HL-60/S4 (cell line): ENCODE results near the gene MPST.
"Not testable (repeated sequence)": the region's sequence is repeated elsewhere in the genome, so short reads cannot be mapped to it uniquely, and the experiment has no call there.

Source experiments
- in situ Hi-C: fragments of 300-500 bp; cut with MboI; formaldehyde crosslinking; loops from 2 replicates; pipeline ENCODE4 v1.14.3; 2022; ENCODE audit warnings: low sequenced_read_pairs

The MPST gene

GRCh38 chr22:37019309-37020191 lies at the start of gene MPST, which contains the start of gene TST:
Gene MPST, plus strand, starts transcription at chr22:37019742. Its CDS starts 95 bp downstream, at chr22:37019837.
Gene TST, minus strand, starts transcription at chr22:37019447. Its CDS starts 715 bp downstream, at chr22:37018732.
- in situ Hi-C loops: loop anchor here (25.0 kb wide), 1 partner anchor 482 kb away; the partner anchor contains the start of gene EIF3D

DNA sequence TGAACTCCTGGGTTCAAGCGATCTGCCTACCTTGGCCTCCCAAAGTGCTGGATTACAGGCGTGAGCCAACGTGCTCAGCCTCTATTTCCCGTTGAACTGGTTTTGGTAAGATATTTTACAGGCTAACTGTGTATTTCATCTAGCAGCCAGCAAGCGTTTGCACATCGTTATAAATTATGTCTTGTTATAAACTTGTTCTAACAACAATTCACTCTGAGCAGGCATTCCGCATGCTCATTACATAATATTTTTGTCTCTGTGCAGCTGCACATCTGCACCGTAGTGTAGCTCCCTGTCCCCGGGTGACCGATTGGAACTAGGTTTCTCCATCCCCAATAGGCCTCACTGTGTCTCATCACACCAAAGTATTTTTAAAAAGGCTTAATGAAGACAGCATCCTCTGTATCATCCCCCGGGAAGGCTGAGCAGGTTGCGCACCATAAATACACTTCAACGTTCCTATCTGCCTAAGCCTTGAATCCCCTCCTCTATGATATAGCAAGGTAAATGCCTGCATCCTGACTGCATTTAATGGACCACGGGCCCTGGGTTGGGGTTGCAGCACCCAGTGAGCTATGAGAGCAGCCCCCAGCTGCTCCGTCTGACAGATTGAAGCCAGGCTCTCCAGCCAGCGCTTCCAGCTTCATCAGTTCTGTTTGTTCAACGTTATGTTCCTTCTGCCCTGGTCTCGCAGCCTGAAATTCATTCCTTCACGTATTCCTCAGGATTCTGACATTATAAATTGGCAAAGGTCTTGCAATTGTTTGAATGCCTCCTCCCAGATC lies 48.0 kb upstream of the MPST start:
- in situ Hi-C loops: loop anchor here (10.0 kb wide), 1 partner anchor 107 kb away; the partner anchor contains the start of gene NCF4

GRCh38 chr22:36976606-36977005 lies 42.9 kb upstream of the MPST start:
- in situ Hi-C loops: loop anchor here (10.0 kb wide), 1 partner anchor 112 kb away; the partner anchor contains the start of gene NCF4

- in situ Hi-C loops: loop anchor here (10.0 kb wide), 1 partner anchor 113 kb away; the partner anchor contains the start of gene NCF4
These were observed 42.1 kb upstream of the MPST start for GRCh38 chr22:36977401-36977861.

- in situ Hi-C loops: loop anchor here (10.0 kb wide), 1 partner anchor 113 kb away; the partner anchor contains the start of gene NCF4
These were observed 41.4 kb upstream of the MPST start for GRCh38 chr22:36977947-36978660.

- in situ Hi-C loops: loop anchor here (10.0 kb wide), 1 partner anchor 114 kb away; the partner anchor contains the start of gene NCF4
These were observed 40.3 kb upstream of the MPST start for GRCh38 chr22:36979016-36979910.

DNA sequence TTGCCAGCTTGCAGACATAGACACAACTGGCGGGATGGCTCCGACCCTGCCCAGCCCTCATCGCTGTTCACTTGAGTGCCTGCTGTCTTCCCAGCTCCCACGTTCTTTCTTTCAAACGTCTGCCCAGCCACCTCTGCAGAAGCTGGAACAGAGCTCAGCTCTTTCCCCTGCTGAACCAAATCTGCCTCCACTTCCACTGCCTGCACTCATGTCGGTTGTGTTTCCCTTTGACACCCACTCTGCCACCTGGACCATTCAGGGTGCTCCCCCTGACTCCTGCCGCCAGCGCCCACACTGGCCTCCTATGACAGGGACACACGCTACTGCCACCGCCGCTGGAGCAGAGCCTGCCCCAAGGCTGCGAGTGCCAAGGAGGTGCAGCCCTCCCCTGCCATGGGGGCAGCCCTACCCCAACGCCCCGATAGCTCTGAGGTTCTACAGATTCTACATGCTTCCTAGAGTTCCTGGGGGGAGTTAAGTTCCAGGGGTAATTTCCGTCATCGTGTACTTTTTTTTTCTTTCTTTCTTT lies 38.2 kb upstream of the MPST start:
- in situ Hi-C loops: no loop called here

- in situ Hi-C loops: no loop called here
These were observed 37.4 kb upstream of the MPST start for GRCh38 chr22:36982136-36982535.

GRCh38 chr22:36985211-36985889 lies 34.2 kb upstream of the MPST start:
- in situ Hi-C loops: no loop called here

GRCh38 chr22:36986242-36986821 lies 33.2 kb upstream of the MPST start:
- in situ Hi-C loops: no loop called here

DNA sequence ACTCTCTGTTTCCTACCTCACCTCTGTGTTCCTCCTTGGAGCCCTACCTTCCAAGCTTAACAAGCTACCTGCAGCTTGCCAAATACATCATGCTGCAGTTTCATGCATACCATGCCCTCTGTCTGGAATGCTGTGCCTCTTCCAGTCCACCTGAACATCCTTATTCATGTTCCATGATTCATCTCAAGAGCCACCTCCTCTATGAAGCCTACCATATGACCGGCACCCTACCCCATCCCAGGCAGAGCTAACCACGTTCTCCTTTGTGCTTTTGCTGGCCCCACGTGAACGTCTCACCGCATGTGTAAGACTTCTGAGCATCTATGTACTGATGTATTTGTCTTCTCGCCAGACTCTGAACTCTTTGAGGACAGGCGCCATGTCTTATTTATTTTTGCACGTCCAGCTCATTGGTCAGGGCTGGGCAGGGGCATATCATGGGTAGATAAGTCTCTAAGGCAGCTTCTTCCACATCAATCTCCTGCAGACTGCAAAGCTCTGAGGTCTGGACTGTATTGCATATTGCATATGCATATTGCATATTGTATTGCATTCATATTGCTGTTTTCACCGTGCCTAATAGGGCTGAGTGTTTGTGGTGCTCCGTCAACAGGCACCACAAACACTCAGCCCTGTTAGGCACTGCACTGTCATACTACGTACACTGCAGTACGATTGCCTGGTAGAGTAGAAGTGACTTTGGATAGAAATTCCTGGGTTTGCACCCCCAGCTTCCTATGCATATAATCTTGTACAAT lies 31.3 kb upstream of the MPST start:
- in situ Hi-C loops: no loop called here

DNA sequence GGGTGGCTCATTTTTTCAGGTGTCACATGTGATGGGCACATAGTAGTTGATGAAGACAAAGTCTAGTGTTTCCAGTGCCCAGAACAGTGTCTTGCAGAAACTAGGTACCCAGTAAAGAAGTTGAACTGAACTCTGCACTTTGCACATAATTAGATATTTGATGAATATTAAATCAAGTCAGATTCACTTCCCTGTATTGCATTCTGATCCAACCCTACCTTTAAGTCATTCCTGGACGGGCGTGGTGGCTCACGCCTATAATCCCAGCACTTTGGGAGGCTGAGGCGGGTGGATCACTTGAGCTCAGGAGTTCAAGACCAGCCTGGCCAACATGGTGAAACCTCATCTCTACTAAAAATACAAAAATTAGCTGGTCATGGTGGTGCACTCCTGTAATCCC lies 30.5 kb upstream of the MPST start:
- in situ Hi-C loops: not testable (repeated sequence)

DNA sequence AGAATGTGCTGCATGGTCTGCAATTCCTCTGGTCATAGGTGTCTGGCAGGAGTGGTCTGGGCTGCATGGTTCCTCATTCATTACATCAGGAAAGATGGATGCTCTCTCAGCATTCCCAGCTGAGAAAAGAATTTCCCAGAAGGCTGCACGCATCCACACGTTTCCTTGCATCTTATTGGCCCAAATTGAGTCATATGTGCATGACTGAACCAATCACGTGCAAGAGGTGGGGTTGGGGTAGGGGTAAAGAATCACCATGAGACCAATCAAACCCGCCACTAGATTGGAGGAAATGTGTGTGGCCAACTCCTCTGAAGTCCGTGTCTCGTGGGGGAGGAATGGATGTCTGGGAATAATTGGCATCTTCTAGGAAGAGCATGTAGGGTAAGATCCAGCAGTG lies 29.1 kb upstream of the MPST start:
- in situ Hi-C loops: no loop called here

DNA sequence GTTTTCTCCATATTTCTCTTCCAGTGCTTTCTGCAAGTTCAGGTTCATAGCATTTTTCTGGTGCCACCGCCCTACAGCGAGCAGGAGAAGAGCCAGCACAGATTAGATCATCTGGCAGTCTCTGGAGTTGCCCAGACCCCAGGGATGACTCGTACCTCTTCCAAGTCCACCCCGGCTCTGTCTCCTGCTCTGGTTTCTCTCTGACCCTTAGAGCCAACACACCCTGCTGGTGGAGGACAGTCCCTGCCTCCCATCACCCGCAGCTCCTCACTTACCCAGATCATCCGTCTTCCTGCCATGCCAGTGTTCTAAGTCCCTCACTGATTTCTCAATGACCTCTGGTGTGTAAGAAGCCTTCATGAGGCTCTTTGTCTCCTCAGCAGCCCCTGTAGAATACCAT lies 28.3 kb upstream of the MPST start:
- in situ Hi-C loops: no loop called here

- in situ Hi-C loops: no loop called here
These were observed 21.8 kb upstream of the MPST start for GRCh38 chr22:36997746-36998145.

- in situ Hi-C loops: no loop called here
These were observed 20.8 kb upstream of the MPST start for GRCh38 chr22:36998620-36999351.

DNA sequence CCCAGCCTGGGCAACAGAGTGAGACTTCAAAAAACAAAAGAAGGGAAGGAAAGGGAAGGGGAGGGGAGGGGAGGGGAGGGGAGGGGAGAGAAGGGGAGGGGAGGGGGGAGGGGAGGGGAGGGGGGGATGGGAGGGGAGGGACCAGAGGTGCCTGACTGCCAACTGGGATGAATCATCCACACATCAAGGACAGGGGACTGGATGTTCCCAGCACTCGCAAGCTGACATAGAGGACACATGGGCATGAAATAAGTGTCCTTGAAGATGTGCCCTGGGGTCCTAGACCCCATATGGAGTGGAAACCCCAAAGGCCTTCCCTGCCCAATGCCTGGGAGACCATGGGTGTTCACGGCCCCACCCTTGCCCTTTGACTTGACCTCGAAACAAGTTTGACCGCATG lies 20.1 kb upstream of the MPST start:
- in situ Hi-C loops: no loop called here
